ENCODE results near the gene MDFI. TPM values are rescaled to one million over a fixed set of nuclear protein-coding genes. Genes with fewer than 3 reads are reported as not detected.

MDFI gene
- total RNA-seq, 2 donors from 2014 or later: 52.7 to 80.0 TPM

DNA sequence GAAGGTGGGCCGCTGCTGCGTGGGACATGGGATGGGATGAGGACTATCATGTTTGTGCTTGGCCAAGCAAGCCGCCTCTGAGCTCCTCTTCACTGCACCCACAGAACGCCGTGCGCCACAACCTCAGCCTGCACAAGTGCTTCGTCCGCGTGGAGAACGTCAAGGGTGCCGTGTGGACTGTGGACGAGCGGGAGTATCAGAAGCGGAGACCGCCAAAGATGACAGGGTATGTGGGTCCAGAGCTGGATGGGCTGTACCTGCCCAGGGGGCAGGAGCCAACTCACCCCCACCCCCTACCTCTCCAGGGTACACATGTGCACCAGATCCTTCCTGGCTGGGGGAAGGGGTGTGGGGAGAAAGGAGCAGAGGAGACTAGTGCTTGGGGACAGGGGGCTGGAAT is 43.5 kb upstream of the MDFI start:
- TF ChIP-seq, protein P1, sequence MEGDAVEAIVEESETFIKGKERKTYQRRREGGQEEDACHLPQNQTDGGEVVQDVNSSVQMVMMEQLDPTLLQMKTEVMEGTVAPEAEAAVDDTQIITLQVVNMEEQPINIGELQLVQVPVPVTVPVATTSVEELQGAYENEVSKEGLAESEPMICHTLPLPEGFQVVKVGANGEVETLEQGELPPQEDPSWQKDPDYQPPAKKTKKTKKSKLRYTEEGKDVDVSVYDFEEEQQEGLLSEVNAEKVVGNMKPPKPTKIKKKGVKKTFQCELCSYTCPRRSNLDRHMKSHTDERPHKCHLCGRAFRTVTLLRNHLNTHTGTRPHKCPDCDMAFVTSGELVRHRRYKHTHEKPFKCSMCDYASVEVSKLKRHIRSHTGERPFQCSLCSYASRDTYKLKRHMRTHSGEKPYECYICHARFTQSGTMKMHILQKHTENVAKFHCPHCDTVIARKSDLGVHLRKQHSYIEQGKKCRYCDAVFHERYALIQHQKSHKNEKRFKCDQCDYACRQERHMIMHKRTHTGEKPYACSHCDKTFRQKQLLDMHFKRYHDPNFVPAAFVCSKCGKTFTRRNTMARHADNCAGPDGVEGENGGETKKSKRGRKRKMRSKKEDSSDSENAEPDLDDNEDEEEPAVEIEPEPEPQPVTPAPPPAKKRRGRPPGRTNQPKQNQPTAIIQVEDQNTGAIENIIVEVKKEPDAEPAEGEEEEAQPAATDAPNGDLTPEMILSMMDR (conservative IDR thresholded peaks at IDR 0.05): no peak
- Histone ChIP-seq H3K27me3 (ENCODE audit: control insufficient read depth, insufficient read depth, low read length, poor library complexity, severe bottlenecking) (no peaks in the 10 kb centered on the region), H3K9me3 (ENCODE audit: control insufficient read depth, low read length) (no peaks in the 10 kb centered on the region), H3K9ac (ENCODE audit: extremely low read depth, low read length, poor library complexity, severe bottlenecking) (no peak overlapping the region), H3K36me3 (ENCODE audit: control insufficient read depth, insufficient read depth, low read length) (peaks cover 55% of the 10 kb centered on the region), H3K4me1 (ENCODE audit: control insufficient read depth, insufficient read depth, low read length) (no peaks in the 10 kb centered on the region), H3K27ac (ENCODE audit: low read depth, low read length) (no peak overlapping the region), H3K4me3 (ENCODE audit: low read length) (no peak overlapping the region)
- Mint-ChIP-seq H3K27ac (no peak overlapping the region), H3K36me3 (ENCODE audit: low read depth) (peaks cover 56% of the 10 kb centered on the region), H3K9me3 (no peaks in the 10 kb centered on the region), H3K4me1 (peaks cover 8% of the 10 kb centered on the region), H3K27me3 (ENCODE audit: insufficient read depth) (no peaks in the 10 kb centered on the region), H3K4me3 (no peak overlapping the region)
- DNase-seq: no peak
- WGBS, 2 experiments (ENCODE audit: insufficient coverage in 1 of 2, insufficient read length in 1 of 2): 96 to 97% methylated on average over 5 to 15 of the region's 15 CpGs

DNA sequence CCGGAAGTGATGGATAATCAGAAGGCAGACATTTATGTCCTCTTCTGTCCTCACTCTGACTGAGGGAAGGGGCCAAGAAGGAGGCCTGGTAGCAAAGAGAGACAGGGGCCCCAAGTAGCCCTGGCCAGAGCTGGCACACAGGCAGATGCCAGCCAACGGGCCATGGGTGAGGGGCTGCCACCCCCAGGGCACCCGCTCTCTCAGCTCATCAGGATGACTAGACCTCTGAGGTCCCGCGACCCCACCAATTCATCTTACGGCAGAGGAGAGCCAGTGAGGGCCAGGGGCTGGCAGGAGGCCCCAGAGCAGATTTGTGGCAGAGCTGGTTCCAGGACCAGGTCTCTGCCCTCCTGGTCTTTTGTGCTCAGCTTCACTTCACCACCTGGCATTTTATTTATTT is 43.1 kb upstream of the MDFI start:
- WGBS, 2 experiments (ENCODE audit: insufficient coverage in 1 of 2, insufficient read length in 1 of 2): 92 to 96% methylated on average over 2 to 6 of the region's 6 CpGs
- no peaks in the 10 kb centered on the region for H3K27me3 Mint-ChIP-seq (ENCODE audit: insufficient read depth)
- H3K4me3 ChIP-seq (ENCODE audit: low read length): no peak overlapping the region
- no peak overlapping the region for H3K27ac Mint-ChIP-seq
- H3K27ac ChIP-seq (ENCODE audit: low read depth, low read length): no peak overlapping the region
- H3K36me3 Mint-ChIP-seq (ENCODE audit: low read depth): peaks cover 56% of the 10 kb centered on the region
- no peak for DNase-seq
- no peaks in the 10 kb centered on the region for H3K27me3 ChIP-seq (ENCODE audit: control insufficient read depth, insufficient read depth, low read length, poor library complexity, severe bottlenecking)
- TF ChIP-seq, protein P1 (conservative IDR thresholded peaks at IDR 0.05): no peak
- no peaks in the 10 kb centered on the region for H3K4me1 ChIP-seq (ENCODE audit: control insufficient read depth, insufficient read depth, low read length)
- peaks cover 55% of the 10 kb centered on the region for H3K36me3 ChIP-seq (ENCODE audit: control insufficient read depth, insufficient read depth, low read length)
- H3K9me3 Mint-ChIP-seq: no peaks in the 10 kb centered on the region
- no peaks in the 10 kb centered on the region for H3K9me3 ChIP-seq (ENCODE audit: control insufficient read depth, low read length)
- no peak overlapping the region for H3K4me3 Mint-ChIP-seq
- no peak overlapping the region for H3K9ac ChIP-seq (ENCODE audit: extremely low read depth, low read length, poor library complexity, severe bottlenecking)
- H3K4me1 Mint-ChIP-seq: peaks cover 8% of the 10 kb centered on the region

DNA sequence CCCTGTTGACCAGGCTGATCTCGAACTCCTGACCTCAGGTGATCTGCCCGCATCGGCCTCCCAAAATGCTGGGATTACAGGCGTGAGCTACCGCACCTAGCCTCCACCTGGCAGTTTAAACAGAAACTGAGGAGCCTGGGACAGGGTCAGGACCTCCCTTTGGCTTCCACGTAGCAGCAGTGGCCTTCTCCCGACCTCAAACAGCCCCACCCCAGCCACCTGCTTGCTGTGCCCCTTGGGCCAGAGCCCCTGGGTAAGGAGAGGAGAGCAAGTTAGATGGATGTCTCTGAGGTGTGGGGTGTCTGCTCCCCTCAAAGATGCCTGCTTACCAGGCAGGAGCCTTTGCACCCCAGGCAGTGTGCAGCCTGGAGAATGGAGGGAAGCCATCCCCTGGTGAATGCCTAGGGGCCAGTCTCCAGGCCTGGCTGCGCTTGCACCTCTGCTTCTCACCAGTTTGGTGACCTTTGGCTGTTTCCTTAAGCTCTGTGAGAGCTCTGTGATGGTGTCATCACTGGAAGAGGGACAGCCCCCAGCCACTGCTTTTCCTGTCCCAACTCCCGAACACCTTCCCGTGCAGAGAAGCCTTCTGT is 42.1 kb upstream of the MDFI start:
- peaks cover 54% of the 10 kb centered on the region for H3K36me3 ChIP-seq (ENCODE audit: control insufficient read depth, insufficient read depth, low read length)
- Mint-ChIP-seq H3K4me3 (no peak overlapping the region), H3K27me3 (ENCODE audit: insufficient read depth) (no peaks in the 10 kb centered on the region), H3K4me1 (peaks cover 8% of the 10 kb centered on the region), H3K9me3 (no peaks in the 10 kb centered on the region), H3K27ac (no peak overlapping the region), H3K36me3 (ENCODE audit: low read depth) (peaks cover 53% of the 10 kb centered on the region)
- no peaks in the 10 kb centered on the region for H3K9me3 ChIP-seq (ENCODE audit: control insufficient read depth, low read length)
- H3K4me3 ChIP-seq (ENCODE audit: low read length): no peak overlapping the region
- TF ChIP-seq, protein P1 (conservative IDR thresholded peaks at IDR 0.05): no peak
- no peak for DNase-seq
- WGBS, 2 experiments (ENCODE audit: insufficient coverage in 1 of 2, insufficient read length in 1 of 2): 94 to 95% methylated on average over 6 to 9 of the region's 10 CpGs
- H3K27ac ChIP-seq (ENCODE audit: low read depth, low read length): no peak overlapping the region
- no peaks in the 10 kb centered on the region for H3K4me1 ChIP-seq (ENCODE audit: control insufficient read depth, insufficient read depth, low read length)
- no peaks in the 10 kb centered on the region for H3K27me3 ChIP-seq (ENCODE audit: control insufficient read depth, insufficient read depth, low read length, poor library complexity, severe bottlenecking)
- H3K9ac ChIP-seq (ENCODE audit: extremely low read depth, low read length, poor library complexity, severe bottlenecking): no peak overlapping the region

All from endodermal cell (in vitro differentiated cells).